IPS-20b (cell line): ENCODE data around the gene UMODL1.
"Not testable (repeated sequence)": the region's sequence is repeated elsewhere in the genome, so short reads cannot be mapped to it uniquely, and the experiment has no call there.

ENCODE experiments used
- H3K27ac ChIP-seq: one replicate; pipeline ENCODE4 v1.5.1; 2013; ENCODE audit warnings: low read length
- H3K27me3 ChIP-seq: 2 replicates; pipeline ENCODE4 v1.6.1; 2013; ENCODE audit warnings: mild to moderate bottlenecking, low read length, inconsistent platforms; ENCODE audit not compliant: insufficient read depth
- H3K36me3 ChIP-seq: 2 replicates; pipeline ENCODE4 v1.6.1; 2013; ENCODE audit warnings: low read depth, mild to moderate bottlenecking, inconsistent platforms, low read length, moderate library complexity; ENCODE audit not compliant: insufficient read depth
- H3K4me1 ChIP-seq: 2 replicates; pipeline ENCODE4 v1.6.1; 2013; ENCODE audit warnings: mild to moderate bottlenecking, control low read depth, inconsistent platforms, low read length, moderate library complexity; ENCODE audit not compliant: insufficient read depth
- H3K4me3 ChIP-seq: 2 replicates; pipeline ENCODE4 v1.5.1; 2013; ENCODE audit warnings: mild to moderate bottlenecking, low read length, inconsistent platforms
- H3K9ac ChIP-seq: 2 replicates; pipeline ENCODE4 v1.6.1; 2013; ENCODE audit warnings: low read depth, mild to moderate bottlenecking, inconsistent platforms, low read length, moderate library complexity
- H3K9me3 ChIP-seq: 2 replicates; pipeline ENCODE4 v1.6.1; 2013; ENCODE audit warnings: mild to moderate bottlenecking, low read depth, low read length, inconsistent platforms; ENCODE audit not compliant: insufficient read depth

Gene UMODL1

GRCh38 chr21:42112238-42112637, 41.1 kb downstream of the UMODL1 start:
- no peak overlapping the region for H3K27ac ChIP-seq
- no peaks in the 10 kb centered on the region for H3K9me3 ChIP-seq
- H3K4me1 ChIP-seq = no peaks in the 10 kb centered on the region
- no peak overlapping the region for H3K4me3 ChIP-seq
- H3K27me3 ChIP-seq = no peaks in the 10 kb centered on the region
- H3K9ac ChIP-seq = no peak overlapping the region
- H3K36me3 ChIP-seq = no peaks in the 10 kb centered on the region

- no peak overlapping the region for H3K27ac ChIP-seq
- H3K4me1 ChIP-seq = no peaks in the 10 kb centered on the region
- 0 out of 2 replicates have a peak, but pooled peaks cover 3% of the 10 kb centered on the region for H3K27me3 ChIP-seq
- H3K9ac ChIP-seq = no peak overlapping the region
- no peak overlapping the region for H3K4me3 ChIP-seq
- no peaks in the 10 kb centered on the region for H3K36me3 ChIP-seq
- H3K9me3 ChIP-seq = no peaks in the 10 kb centered on the region
Observed at GRCh38 chr21:42112857-42113256, 41.7 kb downstream of the UMODL1 start.

GRCh38 chr21:42113926-42114409, 42.9 kb downstream of the UMODL1 start:
- no peak overlapping the region for H3K27ac ChIP-seq
- no peaks in the 10 kb centered on the region for H3K9me3 ChIP-seq
- peaks cover 9% of the 10 kb centered on the region; the same call in 1 of the 2 replicates for H3K27me3 ChIP-seq
- H3K36me3 ChIP-seq = no peaks in the 10 kb centered on the region
- H3K4me1 ChIP-seq = no peaks in the 10 kb centered on the region
- H3K4me3 ChIP-seq = no peak overlapping the region
- no peak overlapping the region for H3K9ac ChIP-seq

GRCh38 chr21:42114646-42115045, 43.5 kb downstream of the UMODL1 start:
- Histone ChIP-seq H3K4me3 (no peak overlapping the region), H3K27me3 (peaks cover 9% of the 10 kb centered on the region; the same call in 1 of the 2 replicates), H3K4me1 (no peaks in the 10 kb centered on the region), H3K36me3 (no peaks in the 10 kb centered on the region), H3K27ac (no peak overlapping the region), H3K9ac (no peak overlapping the region), H3K9me3 (no peaks in the 10 kb centered on the region)

- Histone ChIP-seq H3K4me1 (peaks cover 3% of the 10 kb centered on the region; the same call in 1 of the 2 replicates), H3K27me3 (peaks cover 9% of the 10 kb centered on the region; the same call in 1 of the 2 replicates), H3K27ac (no peak overlapping the region), H3K36me3 (no peaks in the 10 kb centered on the region), H3K9ac (no peak overlapping the region), H3K4me3 (no peak overlapping the region), H3K9me3 (no peaks in the 10 kb centered on the region)
Observed at GRCh38 chr21:42115136-42115683, 44.1 kb downstream of the UMODL1 start.

GRCh38 chr21:42116551-42116950, 45.4 kb downstream of the UMODL1 start:
- H3K36me3 ChIP-seq, H3K27ac ChIP-seq, H3K4me1 ChIP-seq, H3K9me3 ChIP-seq, H3K4me3 ChIP-seq, H3K27me3 ChIP-seq, H3K9ac ChIP-seq: not testable (repeated sequence)

- Histone ChIP-seq H3K27ac (no peak overlapping the region), H3K9me3 (no peaks in the 10 kb centered on the region), H3K4me1 (peaks cover 3% of the 10 kb centered on the region; the same call in 1 of the 2 replicates), H3K9ac (no peak overlapping the region), H3K36me3 (no peaks in the 10 kb centered on the region), H3K4me3 (no peak overlapping the region), H3K27me3 (peaks cover 9% of the 10 kb centered on the region; the same call in 1 of the 2 replicates)
Observed at GRCh38 chr21:42117229-42117966, 46.3 kb downstream of the UMODL1 start.

GRCh38 chr21:42117967-42118780, 47.1 kb downstream of the UMODL1 start:
- peaks cover 9% of the 10 kb centered on the region; the same call in 1 of the 2 replicates for H3K27me3 ChIP-seq
- H3K27ac ChIP-seq = no peak overlapping the region
- H3K36me3 ChIP-seq = no peaks in the 10 kb centered on the region
- peaks cover 3% of the 10 kb centered on the region; the same call in 1 of the 2 replicates for H3K4me1 ChIP-seq
- no peak overlapping the region for H3K4me3 ChIP-seq
- no peak overlapping the region for H3K9ac ChIP-seq
- H3K9me3 ChIP-seq = no peaks in the 10 kb centered on the region

- Histone ChIP-seq H3K9ac (no peak overlapping the region), H3K36me3 (no peaks in the 10 kb centered on the region), H3K9me3 (no peaks in the 10 kb centered on the region), H3K27ac (no peak overlapping the region), H3K4me1 (peaks cover 3% of the 10 kb centered on the region; the same call in 1 of the 2 replicates), H3K27me3 (peaks cover 9% of the 10 kb centered on the region; the same call in 1 of the 2 replicates), H3K4me3 (no peak overlapping the region)
Observed at GRCh38 chr21:42118901-42119300, 47.8 kb downstream of the UMODL1 start.

- Histone ChIP-seq H3K36me3 (no peaks in the 10 kb centered on the region), H3K9ac (no peak overlapping the region), H3K4me1 (peaks cover 3% of the 10 kb centered on the region; the same call in 1 of the 2 replicates), H3K27me3 (peaks cover 9% of the 10 kb centered on the region; the same call in 1 of the 2 replicates), H3K27ac (no peak overlapping the region), H3K4me3 (no peak overlapping the region), H3K9me3 (no peaks in the 10 kb centered on the region)
Observed at GRCh38 chr21:42120101-42120902, 49.2 kb downstream of the UMODL1 start.
